GM12873 (cell line): ENCODE data around the gene CHDH.

Experiments
- TF ChIP-seq, protein P1 (sequence below): IDR thresholded peaks from 2 replicates; pipeline ENCODE4 v1.5.1; 2012; ENCODE audit warnings: low read depth, mild to moderate bottlenecking, moderate library complexity, low read length, control low read depth; ENCODE audit not compliant: insufficient read depth; ENCODE audit errors: missing control alignments

The CHDH gene

DNA sequence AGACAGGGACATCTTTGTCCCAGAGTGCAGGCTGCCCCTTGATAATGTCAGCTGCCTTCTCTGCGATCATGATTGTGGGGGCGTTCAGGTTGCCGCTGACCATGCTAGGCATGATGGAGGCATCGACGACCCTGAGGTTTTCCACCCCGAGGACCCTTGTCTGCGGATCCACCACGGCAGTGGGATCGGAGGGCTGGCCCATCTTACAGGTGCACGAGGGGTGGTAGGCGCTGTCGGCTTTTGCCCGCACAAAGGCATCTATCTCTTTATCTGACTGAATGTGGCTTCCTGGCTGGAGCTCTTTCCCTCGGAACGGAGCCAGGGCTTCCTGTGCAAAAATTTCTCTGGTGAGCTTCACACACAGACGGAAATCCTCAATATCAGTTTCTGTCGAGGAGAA, 28.4 kb downstream of the CHDH start:
- TF ChIP-seq, protein P1, sequence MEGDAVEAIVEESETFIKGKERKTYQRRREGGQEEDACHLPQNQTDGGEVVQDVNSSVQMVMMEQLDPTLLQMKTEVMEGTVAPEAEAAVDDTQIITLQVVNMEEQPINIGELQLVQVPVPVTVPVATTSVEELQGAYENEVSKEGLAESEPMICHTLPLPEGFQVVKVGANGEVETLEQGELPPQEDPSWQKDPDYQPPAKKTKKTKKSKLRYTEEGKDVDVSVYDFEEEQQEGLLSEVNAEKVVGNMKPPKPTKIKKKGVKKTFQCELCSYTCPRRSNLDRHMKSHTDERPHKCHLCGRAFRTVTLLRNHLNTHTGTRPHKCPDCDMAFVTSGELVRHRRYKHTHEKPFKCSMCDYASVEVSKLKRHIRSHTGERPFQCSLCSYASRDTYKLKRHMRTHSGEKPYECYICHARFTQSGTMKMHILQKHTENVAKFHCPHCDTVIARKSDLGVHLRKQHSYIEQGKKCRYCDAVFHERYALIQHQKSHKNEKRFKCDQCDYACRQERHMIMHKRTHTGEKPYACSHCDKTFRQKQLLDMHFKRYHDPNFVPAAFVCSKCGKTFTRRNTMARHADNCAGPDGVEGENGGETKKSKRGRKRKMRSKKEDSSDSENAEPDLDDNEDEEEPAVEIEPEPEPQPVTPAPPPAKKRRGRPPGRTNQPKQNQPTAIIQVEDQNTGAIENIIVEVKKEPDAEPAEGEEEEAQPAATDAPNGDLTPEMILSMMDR: no peak

DNA sequence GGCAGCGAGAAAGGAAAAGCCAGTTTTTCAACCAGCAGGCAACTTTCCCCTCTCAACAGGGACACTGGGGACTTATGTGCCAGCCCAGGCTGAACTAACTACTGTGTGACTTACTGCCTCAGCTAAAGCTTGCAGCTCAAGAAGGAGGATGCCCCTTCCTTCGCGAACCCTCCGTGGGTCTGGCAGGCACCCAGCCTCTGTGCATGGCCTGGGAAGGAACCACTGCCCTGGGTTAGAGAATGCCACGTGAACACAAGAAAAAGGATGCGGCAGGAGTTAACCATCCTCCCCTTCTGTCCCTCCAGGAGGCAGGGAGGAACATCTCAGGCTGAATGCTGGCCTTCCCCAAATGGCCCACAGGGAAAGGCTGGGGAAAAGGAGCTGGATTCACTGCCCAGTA, 29.0 kb downstream of the CHDH start:
- TF ChIP-seq, protein P1: no peak

DNA sequence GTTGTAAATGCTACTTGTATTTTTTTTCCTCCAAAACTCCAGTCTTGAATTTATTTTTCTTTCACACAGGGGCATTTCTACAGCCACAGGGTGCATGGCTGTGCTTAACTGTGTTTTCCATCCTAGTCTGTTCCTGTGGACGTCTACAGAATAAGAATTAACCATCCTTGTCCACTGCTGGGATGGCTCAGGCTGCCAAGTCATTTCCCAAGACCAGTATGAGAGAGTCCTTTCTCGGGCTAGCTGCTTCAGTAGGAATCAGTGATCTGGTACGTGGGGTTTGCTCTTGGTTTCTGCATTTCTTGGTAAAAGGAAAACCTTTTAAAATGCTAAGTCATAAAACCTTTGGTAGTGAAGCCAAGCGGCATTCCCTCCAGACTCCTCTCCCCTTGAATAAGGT, 29.8 kb downstream of the CHDH start:
- TF ChIP-seq, protein P1: no peak

DNA sequence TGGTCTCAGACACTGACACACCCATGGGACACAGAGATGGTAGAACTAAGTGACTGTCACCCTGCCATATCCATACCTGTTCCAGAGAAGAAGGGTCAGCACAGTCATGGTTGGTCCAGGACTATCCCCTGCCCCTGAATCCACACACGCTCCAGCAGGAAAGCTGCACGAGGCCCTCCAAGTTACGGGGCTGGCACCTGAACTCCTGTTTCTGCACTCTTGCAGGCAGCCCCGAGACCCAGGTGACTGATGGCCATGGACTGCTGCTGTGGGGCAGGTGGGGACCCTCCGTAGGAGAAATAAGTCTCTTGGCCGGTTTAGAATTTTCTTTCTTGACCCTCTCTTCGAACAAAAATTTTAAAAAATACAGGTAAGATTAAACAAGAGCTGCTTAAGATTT, 30.6 kb downstream of the CHDH start:
- TF ChIP-seq, protein P1: no peak

DNA sequence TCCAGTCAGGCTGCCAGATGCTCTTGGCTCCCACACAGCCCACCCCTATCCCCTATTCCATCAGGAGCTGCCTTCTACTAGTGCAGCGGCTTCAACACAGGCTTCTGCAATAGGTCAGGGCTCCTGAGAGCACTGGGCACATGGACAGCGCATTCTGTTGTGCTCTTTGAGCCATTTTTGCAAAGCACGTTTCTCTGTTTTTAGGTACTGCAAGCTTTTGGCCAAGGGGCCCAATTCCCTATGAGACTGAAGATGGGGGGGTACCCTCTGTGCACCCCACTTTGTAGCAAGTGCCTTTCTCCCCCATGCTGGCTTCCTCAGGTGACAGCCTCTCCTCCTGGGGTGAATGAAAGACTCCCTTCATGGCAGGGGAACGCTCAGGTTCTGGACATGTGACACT, 31.2 kb downstream of the CHDH start:
- TF ChIP-seq, protein P1: no peak

DNA sequence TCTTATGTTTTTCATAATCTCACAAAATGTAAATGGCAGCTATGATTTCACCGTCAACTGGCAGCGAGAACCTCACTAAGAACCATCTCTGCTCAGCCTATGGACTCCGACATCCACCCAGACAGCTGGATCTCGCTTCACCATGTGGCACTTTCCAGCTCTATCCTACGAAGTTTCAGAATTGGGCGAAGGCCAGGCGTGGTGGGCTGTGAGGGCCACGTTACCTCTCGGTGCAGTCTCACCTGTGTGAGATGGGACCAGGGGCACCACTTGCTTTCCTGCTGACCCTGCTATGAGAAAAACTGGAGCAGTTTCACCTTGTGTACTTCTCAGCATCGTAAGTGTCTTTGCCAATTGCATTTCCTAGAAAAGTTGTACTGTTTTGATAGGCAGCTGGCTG, 32.3 kb downstream of the CHDH start:
- TF ChIP-seq, protein P1: no peak

DNA sequence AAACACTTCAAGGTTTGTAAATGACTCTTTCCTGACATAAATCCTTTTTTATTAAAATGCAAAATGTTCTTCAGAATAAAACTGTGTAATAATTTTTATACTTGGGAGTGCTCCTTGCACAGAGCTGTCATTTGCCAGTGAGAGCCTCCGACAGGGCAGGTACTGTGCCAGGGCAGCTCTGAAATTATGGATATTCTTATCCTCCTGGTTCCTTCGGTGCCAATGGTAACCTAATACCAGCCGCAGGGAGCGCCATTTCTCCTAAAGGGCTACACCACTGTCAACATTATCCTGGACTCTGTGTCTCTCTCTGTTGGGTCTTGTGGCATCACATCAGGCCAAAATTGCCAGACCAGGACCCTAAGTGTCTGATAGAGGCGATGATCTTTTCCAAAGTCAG, 33.0 kb downstream of the CHDH start:
- TF ChIP-seq, protein P1: no peak

DNA sequence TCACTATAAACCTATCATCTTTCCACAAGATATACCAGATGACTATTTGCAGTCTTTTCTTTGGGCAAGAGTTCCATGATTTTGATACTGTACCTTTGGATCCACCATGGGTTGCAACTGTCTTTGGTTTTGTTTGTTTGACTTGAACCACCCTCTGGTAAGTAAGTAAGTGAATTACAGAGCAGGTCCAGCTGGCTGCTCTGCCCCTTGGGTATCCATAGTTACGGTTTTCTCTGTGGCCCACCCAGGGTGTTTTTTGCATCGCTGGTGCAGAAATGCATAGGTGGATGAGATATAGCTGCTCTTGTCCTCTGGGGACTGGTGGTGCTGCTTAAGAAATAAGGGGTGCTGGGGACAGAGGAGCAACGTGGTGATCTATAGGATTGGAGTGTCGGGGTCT, 33.8 kb downstream of the CHDH start:
- TF ChIP-seq, protein P1: no peak
